ENCODE data around the gene COBLL1.

The COBLL1 gene

GRCh38 chr2:164681009-164681408 lies 160.6 kb downstream of the COBLL1 start:
- DNase-seq (ENCODE audit: low read depth), result no peak

GRCh38 chr2:164678631-164679149 lies 162.9 kb downstream of the COBLL1 start:
- no peak for DNase-seq (ENCODE audit: low read depth)

GRCh38 chr2:164677733-164678132 lies 163.9 kb downstream of the COBLL1 start:
- DNase-seq (ENCODE audit: low read depth), result no peak

DNA sequence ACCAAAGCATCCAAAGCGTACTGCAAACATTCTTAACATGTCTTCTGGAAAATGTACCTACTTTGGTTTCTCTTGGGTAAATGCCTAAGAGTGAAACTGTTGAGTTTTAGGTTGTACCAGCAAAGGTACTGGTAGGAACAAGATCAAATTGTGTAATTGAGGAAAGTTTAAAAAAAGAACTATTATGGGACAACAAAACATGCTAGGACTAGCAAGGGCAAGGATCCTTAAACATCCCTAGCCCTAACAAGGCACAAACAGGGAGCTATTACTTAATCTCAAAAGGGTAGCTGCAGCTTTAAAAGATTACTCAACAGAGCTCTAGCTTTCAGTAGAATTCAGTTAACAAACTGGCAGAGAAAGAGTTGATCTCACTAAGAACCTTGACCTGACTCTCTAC lies 164.4 kb downstream of the COBLL1 start:
- no peak for DNase-seq (ENCODE audit: low read depth)

- no peak for DNase-seq (ENCODE audit: low read depth)
Observed at GRCh38 chr2:164675687-164676086, 165.9 kb downstream of the COBLL1 start.

DNA sequence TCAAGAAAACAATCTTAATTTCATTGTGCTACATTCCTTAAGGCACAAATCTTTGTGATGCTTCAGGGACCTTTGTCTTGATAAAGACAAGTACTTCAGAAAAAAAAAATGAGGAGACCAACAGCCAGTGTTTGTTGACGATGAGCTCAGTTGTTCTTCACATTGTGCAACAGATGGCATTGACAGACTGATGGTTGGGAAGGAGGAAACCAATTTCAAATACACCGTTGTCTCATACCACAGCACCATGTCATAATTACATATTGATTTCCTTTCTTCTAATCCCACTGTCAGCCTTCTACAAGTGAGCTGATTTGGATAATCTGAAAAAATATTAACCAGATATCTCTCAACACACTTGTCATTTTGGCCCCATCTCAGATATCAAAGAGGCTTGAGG lies 166.6 kb downstream of the COBLL1 start:
- DNase-seq (ENCODE audit: low read depth), result peak; percentile 56

DNA sequence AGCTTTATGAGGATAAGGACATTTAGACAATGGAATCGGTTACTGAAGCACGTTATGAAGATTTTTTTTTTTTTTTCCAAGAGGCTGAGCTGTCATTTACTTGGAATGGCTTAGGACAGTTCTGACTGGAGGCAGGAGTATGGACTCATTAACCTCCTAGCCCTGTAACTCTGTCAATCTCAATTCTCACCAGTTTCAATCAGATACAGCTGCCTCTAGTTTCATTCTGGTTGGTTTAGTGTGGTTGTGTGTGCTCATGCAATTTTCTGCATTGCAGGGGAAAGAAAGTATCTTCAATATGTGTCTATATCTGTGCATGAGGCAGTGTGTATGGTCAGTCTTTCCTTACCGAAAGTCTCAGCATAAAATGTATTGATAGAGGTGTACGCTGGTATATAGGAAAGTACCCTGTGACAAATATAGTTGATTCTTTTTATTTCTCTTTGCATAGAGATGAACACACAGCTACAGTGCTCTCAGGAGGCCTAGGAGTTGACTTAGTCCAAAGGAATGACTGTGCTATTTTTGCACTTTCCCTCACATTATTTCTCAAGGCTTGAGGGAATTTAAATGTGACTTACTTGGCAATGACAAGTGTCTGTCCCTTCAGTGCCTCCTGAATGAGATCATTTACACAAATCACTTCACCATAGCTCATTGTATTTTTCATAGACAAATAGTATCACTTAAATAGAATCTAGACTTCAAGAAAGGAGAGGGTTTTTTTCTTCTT lies 169.8 kb downstream of the COBLL1 start:
- no peak for DNase-seq (ENCODE audit: low read depth)

DNA sequence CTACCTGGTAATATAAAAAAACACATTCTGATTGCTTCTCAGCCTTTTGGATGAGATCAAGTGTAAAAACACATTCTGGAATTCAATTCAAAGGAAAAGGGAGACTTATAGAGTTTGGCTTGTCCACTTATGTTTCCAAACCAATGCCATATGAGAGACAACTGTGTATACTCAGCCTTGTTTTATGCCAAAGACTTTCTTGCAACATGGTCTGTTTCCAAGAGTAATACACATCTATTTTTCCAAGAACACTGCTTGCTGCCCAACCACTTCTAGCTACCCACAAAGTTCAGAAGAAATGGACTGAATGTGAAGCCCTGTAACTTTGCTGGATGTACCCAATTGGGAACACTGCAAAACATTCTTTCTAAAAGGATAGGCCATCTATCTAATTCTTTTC lies 172.3 kb downstream of the COBLL1 start:
- DNase-seq (ENCODE audit: low read depth), result no peak

GRCh38 chr2:164667566-164667965 lies 174.1 kb downstream of the COBLL1 start:
- no peak for DNase-seq (ENCODE audit: low read depth)

DNA sequence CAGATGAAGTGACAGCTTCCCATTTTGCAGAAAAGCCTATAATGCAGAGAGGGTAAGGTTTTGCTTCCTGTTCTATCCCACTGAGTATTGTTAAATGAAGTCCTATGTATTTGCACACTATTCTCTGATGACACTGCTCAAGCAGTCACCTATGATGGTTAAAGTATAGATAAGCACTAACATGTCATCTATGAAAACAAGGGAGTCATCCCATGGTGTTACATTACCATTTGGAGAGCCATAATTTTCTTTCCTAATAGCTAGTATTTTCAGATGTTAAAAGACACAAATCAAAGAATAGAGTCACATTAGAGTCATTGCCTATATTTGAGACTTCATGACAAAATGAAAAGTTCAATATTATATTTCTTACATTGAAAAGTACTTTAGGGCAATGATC lies 177.6 kb downstream of the COBLL1 start:
- no peak for DNase-seq (ENCODE audit: low read depth)

GRCh38 chr2:164662868-164663631 lies 178.6 kb downstream of the COBLL1 start:
- no peak for DNase-seq (ENCODE audit: low read depth)

DNA sequence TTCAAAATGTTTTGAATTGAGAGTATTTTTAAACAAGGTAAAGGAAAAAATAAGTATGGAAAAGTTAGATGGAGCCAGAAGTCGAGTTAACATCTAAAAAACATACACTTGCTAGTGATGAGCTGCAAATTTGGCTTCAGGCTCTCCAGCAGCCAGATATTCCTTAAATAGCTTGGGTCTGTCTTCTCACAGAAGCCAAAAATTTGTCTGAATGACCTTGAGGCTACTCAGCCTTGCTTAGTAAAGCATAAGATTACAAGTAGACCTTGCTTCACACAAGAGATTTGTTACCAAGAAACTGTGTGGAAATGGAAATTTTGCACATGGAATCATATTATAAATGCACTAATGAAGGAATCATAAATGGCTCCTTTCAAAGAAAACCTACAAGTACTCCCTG lies 179.6 kb downstream of the COBLL1 start:
- peak; percentile 53 for DNase-seq (ENCODE audit: low read depth)

DNA sequence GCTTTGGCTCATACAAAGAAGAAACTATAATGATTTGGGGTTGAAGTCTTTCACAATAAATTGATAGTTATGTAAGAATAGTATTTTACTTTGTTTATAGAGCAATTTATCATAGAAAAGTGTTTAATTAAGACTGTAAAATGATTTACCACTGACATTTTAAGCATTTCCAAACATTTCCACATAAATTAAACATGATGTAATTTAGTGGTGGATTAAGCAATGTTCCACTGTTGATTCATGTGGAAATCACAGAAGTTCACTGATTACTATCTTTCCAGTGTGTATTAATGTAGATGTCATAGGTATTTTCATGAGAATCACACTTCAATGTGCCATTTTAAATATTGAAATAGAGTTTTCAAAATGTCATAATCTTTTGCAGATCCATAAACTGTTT lies 180.3 kb downstream of the COBLL1 start:
- DNase-seq (ENCODE audit: low read depth), result peak; percentile 79

- DNase-seq (ENCODE audit: low read depth), result peak; percentile 85
Observed at GRCh38 chr2:164657129-164657528, 184.5 kb downstream of the COBLL1 start.

GRCh38 chr2:164655750-164656149 lies 185.9 kb downstream of the COBLL1 start:
- no peak for DNase-seq (ENCODE audit: low read depth)

DNA sequence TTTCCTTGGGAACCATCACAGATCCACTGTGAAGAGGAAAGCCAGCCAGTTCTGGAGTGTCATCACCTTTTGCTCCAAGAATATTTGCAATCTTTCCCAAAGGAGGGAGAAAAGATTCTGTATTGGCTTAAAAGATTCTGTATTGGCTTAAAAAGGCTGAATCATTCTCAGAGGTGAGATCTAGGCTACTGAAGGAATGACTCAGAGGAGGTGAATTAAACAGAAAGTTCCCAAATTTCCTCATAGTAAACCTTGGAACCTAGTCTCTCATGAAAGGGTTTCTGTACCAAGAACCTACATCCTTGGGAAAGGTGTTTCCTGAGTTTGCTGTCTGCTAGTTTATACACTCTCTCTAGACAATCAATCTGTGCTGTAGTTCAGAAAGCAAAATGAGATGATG lies 186.3 kb downstream of the COBLL1 start:
- DNase-seq (ENCODE audit: low read depth), result no peak

DNA sequence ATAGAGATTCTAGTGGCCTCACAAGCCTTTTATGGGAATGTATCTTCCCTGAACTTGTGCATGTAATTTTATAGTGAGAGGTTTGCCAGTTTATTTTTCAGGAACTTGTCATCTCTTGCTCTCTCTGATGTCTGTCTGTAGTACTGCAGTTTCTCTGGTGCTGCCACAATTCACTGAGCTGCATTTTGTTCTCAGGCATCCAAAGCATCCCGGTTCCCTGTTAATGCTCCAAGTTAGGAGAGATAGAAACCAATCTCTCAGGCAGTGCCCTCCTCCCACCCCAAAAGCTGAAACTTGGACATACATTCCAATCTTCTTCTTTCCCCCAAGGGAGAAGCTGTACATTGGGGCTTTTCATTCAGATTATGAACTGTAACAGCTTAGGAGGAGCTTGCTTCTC lies 190.3 kb downstream of the COBLL1 start:
- DNase-seq (ENCODE audit: low read depth), result no peak

GRCh38 chr2:164644036-164644700 lies 197.5 kb downstream of the COBLL1 start:
- DNase-seq (ENCODE audit: low read depth), result no peak

DNA sequence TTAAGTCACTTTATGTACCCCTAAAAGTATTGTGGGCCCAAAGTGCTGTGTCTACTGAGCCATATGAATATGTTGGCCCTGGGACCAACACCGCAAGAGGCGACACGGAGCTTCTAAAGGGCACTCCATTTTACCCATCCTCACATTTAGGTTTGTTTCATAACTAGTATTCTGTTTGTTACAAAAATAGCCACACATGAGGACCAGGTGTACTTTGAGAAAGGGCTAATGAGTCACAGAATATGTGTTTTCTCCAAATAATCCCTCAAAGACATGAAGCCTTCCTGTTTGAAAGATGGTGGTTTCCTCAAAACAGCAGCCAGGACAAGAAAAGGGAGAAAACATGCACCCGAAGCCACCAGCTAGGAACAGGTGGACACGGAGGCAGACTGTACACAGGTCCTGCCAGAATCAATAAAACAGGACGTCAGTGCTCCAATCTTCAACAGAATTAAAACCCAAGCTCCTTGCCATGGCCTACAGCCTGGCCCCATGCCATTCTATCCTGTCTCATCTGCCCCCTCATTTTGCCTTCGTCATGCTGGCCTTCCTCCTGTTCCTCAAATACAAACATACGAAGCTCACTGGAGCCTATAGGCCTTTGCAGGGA lies 198.6 kb downstream of the COBLL1 start:
- no peak for DNase-seq (ENCODE audit: low read depth)

DNA sequence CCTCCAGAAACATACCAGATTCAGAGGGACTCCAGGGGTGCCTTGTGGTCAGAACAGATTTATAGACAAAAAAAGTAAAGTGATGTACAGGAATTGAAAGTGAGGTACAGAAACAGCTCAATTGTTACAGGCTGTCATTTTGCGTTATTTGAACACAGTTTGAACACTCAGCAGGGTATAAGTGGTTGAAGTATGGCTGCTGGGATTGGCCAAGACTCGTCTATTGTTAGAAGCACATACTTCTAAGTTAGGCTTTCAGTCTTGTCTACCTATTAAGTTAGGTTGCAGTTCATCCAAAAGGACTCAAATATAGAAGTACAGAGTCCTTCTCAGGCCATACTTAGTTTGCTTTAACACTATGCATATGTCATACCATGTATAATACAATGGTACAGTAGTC lies 199.4 kb downstream of the COBLL1 start:
- DNase-seq (ENCODE audit: low read depth), result no peak

Data from amniotic epithelial cell (primary cell).